Activated naive CD4-positive, alpha-beta T cell treated with anti-CD3 and anti-CD28 coated beads, Interleukin-2, amount 50 U/mL, for 72 hours (primary cell): ENCODE measurements around the gene PLEKHJ1. TPM values are rescaled to one million over a fixed set of nuclear protein-coding genes. Genes with fewer than 3 reads are reported as not detected.

Source experiments
- ATAC-seq, 2 donors: fragments of 150-1000 bp; cut with Tn5 transposase; 2 replicates each; pipeline ENCODE4 v1.10.0; 2021; ENCODE audit warnings: mild to moderate bottlenecking in 2 of 2, moderate library complexity in 2 of 2
- DNase-seq, 2 donors: peaks; one replicate each; pipeline ENCODE4 v3.0.0; 2021 to 2022; ENCODE audit warnings: low spot score in 2 of 2
- H3K27ac Mint-ChIP-seq, 2 donors: one replicate each; pipeline ENCODE4 v1.8.0; 2022; ENCODE audit warnings: mild to moderate bottlenecking in 2 of 2, mixed read lengths in 2 of 2
- H3K36me3 Mint-ChIP-seq, 2 donors: one replicate each; pipeline ENCODE4 v1.8.0; 2022; ENCODE audit warnings: mixed read lengths in 2 of 2
- H3K9me3 Mint-ChIP-seq, 2 donors: one replicate each; pipeline ENCODE4 v1.8.0; 2022; ENCODE audit warnings: mixed read lengths in 2 of 2
- total RNA-seq, 2 donors: library from RNA; stranded (reverse); gene quantifications; one replicate each; pipeline ENCODE4 v1.2.3, GENCODE V29; 2022

The PLEKHJ1 gene
- total RNA-seq, 2 donors from 2014 or later: 41.9 to 69.9 TPM

GRCh38 chr19:2271234-2272103 lies 35.3 kb upstream of the PLEKHJ1 start:
- no peak for ATAC-seq
- H3K9me3 Mint-ChIP-seq: no peaks in the 10 kb centered on the region
- peaks cover 10 to 23% of the 10 kb centered on the region in 2 donors for H3K36me3 Mint-ChIP-seq
- peak overlapping the region; percentile 75 to 98 for H3K27ac Mint-ChIP-seq
- DNase-seq: peak in 1 of 2 donors; percentile 57

- ATAC-seq (peak; percentile 23 to 32), DNase-seq (peak; percentile 70 to 76)
- H3K36me3 Mint-ChIP-seq: peaks cover 10 to 23% of the 10 kb centered on the region in 2 donors
- no peaks in the 10 kb centered on the region for H3K9me3 Mint-ChIP-seq
- peak overlapping the region; percentile 75 to 93 for H3K27ac Mint-ChIP-seq
These were observed 34.5 kb upstream of the PLEKHJ1 start for GRCh38 chr19:2270423-2271233.

- DNase-seq: no peak
- no peak for ATAC-seq
- H3K36me3 Mint-ChIP-seq: peaks cover 10 to 23% of the 10 kb centered on the region in 2 donors
- H3K9me3 Mint-ChIP-seq: no peaks in the 10 kb centered on the region
- H3K27ac Mint-ChIP-seq: peak overlapping the region; percentile 75 to 97
These were observed 34.0 kb upstream of the PLEKHJ1 start for GRCh38 chr19:2270157-2270422.

- DNase-seq (peak; percentile 99 to 100), ATAC-seq (peak; percentile 81)
- Mint-ChIP-seq H3K36me3 (peaks cover 10 to 23% of the 10 kb centered on the region in 2 donors), H3K9me3 (no peaks in the 10 kb centered on the region), H3K27ac (peak overlapping the region; percentile 75 to 97)
These were observed 33.4 kb upstream of the PLEKHJ1 start for GRCh38 chr19:2269244-2270156.

- peak overlapping the region; percentile 75 to 88 for H3K27ac Mint-ChIP-seq
- no peak for DNase-seq
- no peaks in the 10 kb centered on the region for H3K9me3 Mint-ChIP-seq
- H3K36me3 Mint-ChIP-seq: peaks cover 8 to 17% of the 10 kb centered on the region in 2 donors
- no peak for ATAC-seq
These were observed 32.7 kb upstream of the PLEKHJ1 start for GRCh38 chr19:2268861-2269243.

GRCh38 chr19:2268480-2268830 lies 32.3 kb upstream of the PLEKHJ1 start:
- Mint-ChIP-seq H3K36me3 (peaks cover 6 to 13% of the 10 kb centered on the region in 2 donors), H3K27ac (peak overlapping the region in 1 of 2 donors; percentile 88), H3K9me3 (no peaks in the 10 kb centered on the region)
- ATAC-seq (no peak), DNase-seq (no peak)

GRCh38 chr19:2266183-2266993 lies 30.3 kb upstream of the PLEKHJ1 start:
- peaks cover under 1 to 2% of the 10 kb centered on the region in 2 donors for H3K36me3 Mint-ChIP-seq
- ATAC-seq (peak in 1 of 2 donors; percentile 22), DNase-seq (peak in 1 of 2 donors; percentile 63)
- peak overlapping the region; percentile 71 to 72 for H3K27ac Mint-ChIP-seq
- no peaks in the 10 kb centered on the region for H3K9me3 Mint-ChIP-seq

GRCh38 chr19:2261438-2262172 lies 25.5 kb upstream of the PLEKHJ1 start:
- ATAC-seq (peak in 1 of 2 donors; percentile 43), DNase-seq (peak in 1 of 2 donors; percentile 64)
- Mint-ChIP-seq H3K9me3 (no peaks in the 10 kb centered on the region), H3K36me3 (no peaks in the 10 kb centered on the region), H3K27ac (no peak overlapping the region)

- no peak for DNase-seq
- H3K27ac Mint-ChIP-seq: peak overlapping the region in 1 of 2 donors; percentile 65
- no peaks in the 10 kb centered on the region for H3K36me3 Mint-ChIP-seq
- no peak for ATAC-seq
- H3K9me3 Mint-ChIP-seq: no peaks in the 10 kb centered on the region
These were observed 24.2 kb upstream of the PLEKHJ1 start for GRCh38 chr19:2260341-2260805.

- H3K9me3 Mint-ChIP-seq: no peaks in the 10 kb centered on the region
- ATAC-seq: no peak
- no peak for DNase-seq
- H3K36me3 Mint-ChIP-seq: no peaks in the 10 kb centered on the region
- peak overlapping the region in 1 of 2 donors; percentile 89 for H3K27ac Mint-ChIP-seq
These were observed 23.2 kb upstream of the PLEKHJ1 start for GRCh38 chr19:2259336-2259735.

GRCh38 chr19:2255982-2256685 lies 20.0 kb upstream of the PLEKHJ1 start, which contains the start of gene JSRP1:
Gene JSRP1, minus strand, starts transcription at chr19:2256417. Its CDS starts 1,103 bp downstream, at chr19:2255314.
- ATAC-seq: no peak
- Mint-ChIP-seq H3K27ac (peak within 1 kb of the TSS; percentile 89 to 96), H3K9me3 (no peaks in the 10 kb centered on the region), H3K36me3 (no peaks in the 10 kb centered on the region)
- DNase-seq: no peak

GRCh38 chr19:2255112-2255845 lies 19.1 kb upstream of the PLEKHJ1 start:
- DNase-seq (no peak), ATAC-seq (no peak)
- Mint-ChIP-seq H3K27ac (no peak overlapping the region), H3K36me3 (no peaks in the 10 kb centered on the region), H3K9me3 (no peaks in the 10 kb centered on the region)

- Mint-ChIP-seq H3K36me3 (no peaks in the 10 kb centered on the region), H3K27ac (no peak overlapping the region), H3K9me3 (no peaks in the 10 kb centered on the region)
- no peak for ATAC-seq
- no peak for DNase-seq
These were observed 18.1 kb upstream of the PLEKHJ1 start for GRCh38 chr19:2254064-2254872.
